BJ (cell line): ENCODE measurements around the gene NUP153. TPM values are rescaled to one million over a fixed set of nuclear protein-coding genes. Genes with fewer than 3 reads are reported as not detected.
"Not testable (repeated sequence)": the region's sequence is repeated elsewhere in the genome, so short reads cannot be mapped to it uniquely, and the experiment has no call there.

Experiments used
- CTCF ChIA-PET: fragments of 350-600 bp; formaldehyde crosslinking; extraction: SDS; loops from one replicate; lab custom pipeline; 2021; ENCODE audit warnings: antibody characterized with exemption, inconsistent platforms; lab: Yijun Ruan, JAX
- POLR2A ChIA-PET: fragments of 300-600 bp; sonication (Branson Sonifier 250); formaldehyde crosslinking; extraction: SDS; loops from one replicate; lab custom pipeline; 2021; ENCODE audit warnings: antibody characterized with exemption; lab: Charles Lee
- DNase-seq: peaks from one replicate; pipeline ENCODE4 v3.0.0-alpha.2; 2011; ENCODE audit warnings: low read depth
- H3K27me3 ChIP-seq: 2 replicates; pipeline ENCODE4 v1.6.0; 2011; ENCODE audit warnings: low read length; ENCODE audit not compliant: control insufficient read depth, insufficient read depth
- H3K36me3 ChIP-seq: 2 replicates; pipeline ENCODE4 v1.5.1; 2011; ENCODE audit warnings: low read length; ENCODE audit not compliant: control insufficient read depth, insufficient read depth
- H3K4me3 ChIP-seq: 2 replicates; pipeline ENCODE4 v1.5.1; 2011; ENCODE audit warnings: low read depth, mild to moderate bottlenecking, control low read depth, low read length
- CTCF ChIP-seq: IDR thresholded peaks from 2 replicates; pipeline ENCODE4 v1.5.1; 2011; ENCODE audit warnings: low read depth, mild to moderate bottlenecking, control low read depth, inconsistent platforms, low read length, moderate library complexity; ENCODE audit not compliant: insufficient read depth
- polyA plus RNA-seq: library from polyadenylated mRNA; depleted of rRNA; stranded (reverse); fragments of >200 nt; gene quantifications from 2 replicates; pipeline ENCODE4 v1.2.3, GENCODE V29; 2011

NUP153 gene
- polyA plus RNA-seq, 1 experiment: 15.6 TPM

GRCh38 chr6:17583811-17584210, 122.9 kb downstream of the NUP153 start:
- Histone ChIP-seq H3K27me3 (no peaks in the 10 kb centered on the region), H3K4me3 (no peak overlapping the region), H3K36me3 (no peaks in the 10 kb centered on the region)
- CTCF ChIA-PET: interaction anchor here (0.6 to 1.7 kb wide), 26 partner anchors 10 to 446 kb away, joined by 3 to 17 read pairs (median 4); partner anchors contain the start of genes FAM8A1 and RBM24
- DNase-seq: no peak
- no peak for TF ChIP-seq CTCF
- POLR2A ChIA-PET: interaction anchor here (0.6 kb wide), 1 partner anchor 137 kb away, joined by 17 read pairs; no protein-coding TSS in a partner anchor

- H3K27me3 ChIP-seq, H3K4me3 ChIP-seq, DNase-seq, POLR2A ChIA-PET, H3K36me3 ChIP-seq: not testable (repeated sequence)
- CTCF ChIA-PET: interaction anchor here (0.5 to 2.4 kb wide), 2 partner anchors 423 to 451 kb away, joined by 3 to 6 read pairs; no protein-coding TSS in a partner anchor
Observed at GRCh38 chr6:17581282-17581681, 125.4 kb downstream of the NUP153 start.

GRCh38 chr6:17580518-17581048, 126.1 kb downstream of the NUP153 start:
- ChIA-PET CTCF (interaction anchor here (0.5 to 2.4 kb wide), 3 partner anchors 414 to 451 kb away, joined by 3 to 6 read pairs (median 3); no protein-coding TSS in a partner anchor), POLR2A (no interaction called here)
- Histone ChIP-seq H3K36me3 (no peaks in the 10 kb centered on the region), H3K4me3 (peak overlapping the region; percentile 61), H3K27me3 (no peaks in the 10 kb centered on the region)
- no peak for DNase-seq
- no peak for TF ChIP-seq CTCF

GRCh38 chr6:17577059-17577458, 129.7 kb downstream of the NUP153 start:
- DNase-seq: no peak
- TF ChIP-seq CTCF: no peak
- Histone ChIP-seq H3K36me3 (no peaks in the 10 kb centered on the region), H3K4me3 (no peak overlapping the region), H3K27me3 (no peaks in the 10 kb centered on the region)
- POLR2A ChIA-PET: no interaction called here
- CTCF ChIA-PET: no interaction called here

GRCh38 chr6:17574866-17575560, 131.7 kb downstream of the NUP153 start:
- no peak for TF ChIP-seq CTCF
- ChIA-PET POLR2A (no interaction called here), CTCF (interaction anchor here (2.5 kb wide), 1 partner anchor 9 kb away, joined by 7 read pairs; no protein-coding TSS in a partner anchor)
- no peaks in the 10 kb centered on the region for H3K36me3 ChIP-seq
- H3K27me3 ChIP-seq: no peaks in the 10 kb centered on the region
- DNase-seq: peak; percentile 65
- no peak overlapping the region for H3K4me3 ChIP-seq
